GM23248 (cell line): ENCODE measurements around the gene APOA4. TPM values are rescaled to one million over a fixed set of nuclear protein-coding genes. Genes with fewer than 3 reads are reported as not detected.

Experiments
- DNase-seq: peaks from one replicate; pipeline ENCODE4 v3.0.0-alpha.2; 2015
- H2AFZ ChIP-seq: fragments of 200-600 bp; sonication (generic); 2 replicates; pipeline ENCODE4 v1.6.1; 2016; ENCODE audit warnings: antibody characterized with exemption
- H3F3A ChIP-seq: fragments of 200-600 bp; sonication (generic); 2 replicates; pipeline ENCODE4 v1.6.1; 2016; ENCODE audit warnings: mild to moderate bottlenecking, antibody characterized with exemption, mixed run types; ENCODE audit not compliant: insufficient read depth
- H3K27ac ChIP-seq: fragments of 200-600 bp; sonication (generic); 2 replicates; pipeline ENCODE4 v1.5.1; 2016; ENCODE audit warnings: mild to moderate bottlenecking
- H3K27me3 ChIP-seq: fragments of 200-600 bp; sonication (generic); replicated peaks from 2 replicates; pipeline ENCODE4 v1.6.1; 2016; ENCODE audit warnings: mild to moderate bottlenecking; ENCODE audit not compliant: insufficient read depth
- H3K36me3 ChIP-seq: fragments of 200-600 bp; sonication (generic); 2 replicates; pipeline ENCODE4 v1.6.1; 2016; ENCODE audit warnings: low read depth, mild to moderate bottlenecking
- H3K4me1 ChIP-seq: fragments of 200-600 bp; sonication (generic); 2 replicates; pipeline ENCODE4 v1.6.1; 2016; ENCODE audit warnings: mild to moderate bottlenecking; ENCODE audit not compliant: insufficient read depth
- H3K4me2 ChIP-seq: fragments of 200-600 bp; sonication (generic); one replicate; pipeline ENCODE4 v1.6.1; 2016; ENCODE audit warnings: mild to moderate bottlenecking; ENCODE audit not compliant: unreplicated experiment
- H3K4me3 ChIP-seq: fragments of 200-600 bp; sonication (generic); 2 replicates; pipeline ENCODE4 v1.5.1; 2016; ENCODE audit warnings: mild to moderate bottlenecking
- H3K79me2 ChIP-seq: fragments of 200-600 bp; sonication (generic); 2 replicates; pipeline ENCODE4 v1.6.1; 2016; ENCODE audit warnings: mild to moderate bottlenecking; ENCODE audit not compliant: insufficient read depth
- H3K9ac ChIP-seq: fragments of 200-600 bp; sonication (generic); 2 replicates; pipeline ENCODE4 v1.6.1; 2016; ENCODE audit warnings: mild to moderate bottlenecking
- H3K9me2 ChIP-seq: fragments of 200-600 bp; sonication (generic); 2 replicates; pipeline ENCODE4 v1.6.1; 2016; ENCODE audit warnings: mixed run types, mild to moderate bottlenecking, moderate library complexity; ENCODE audit not compliant: insufficient read depth
- H3K9me3 ChIP-seq: fragments of 200-600 bp; sonication (generic); one replicate; pipeline ENCODE4 v1.6.1; 2017; ENCODE audit warnings: low read depth
- H4K20me1 ChIP-seq: fragments of 200-600 bp; sonication (generic); 2 replicates; pipeline ENCODE4 v1.6.0; 2016; ENCODE audit not compliant: insufficient read depth
- EZH2 ChIP-seq: fragments of 200-600 bp; sonication (generic); IDR thresholded peaks from 2 replicates; pipeline ENCODE4 v1.6.1; 2018; ENCODE audit warnings: antibody characterized with exemption, mild to moderate bottlenecking; ENCODE audit not compliant: insufficient read depth, poor library complexity, severe bottlenecking
- EZH2phosphoT487 ChIP-seq: fragments of 200-600 bp; sonication (generic); IDR thresholded peaks from 2 replicates; pipeline ENCODE4 v1.6.1; 2018; ENCODE audit warnings: antibody characterized with exemption, moderate library complexity, mild to moderate bottlenecking, low read depth; ENCODE audit not compliant: insufficient read depth
- WGBS, 2 experiments: methylation state at CpG; one replicate each; pipeline ENCODE4 v1.1.6; 2015 to 2017; ENCODE audit warnings: low lambda C conversion rate in 2 of 2, low coverage in 1 of 2; ENCODE audit errors: missing lambda C conversion rate in 2 of 2; 5-methylcytosine and 5-hydroxymethylcytosine counted together
- in situ Hi-C: fragments of 300-500 bp; cut with MboI; formaldehyde crosslinking; loops from 2 replicates; pipeline ENCODE4 v1.15.0; 2020
- polyA plus RNA-seq: library from polyadenylated mRNA; unstranded; fragments of >200 nt; fragmentation: Nextera tagmentation; extraction: Ambion mirVana; gene quantifications from 2 replicates; pipeline ENCODE4 v1.2.1, GENCODE V29; 2016
- total RNA-seq: library from RNA; depleted of rRNA; stranded (reverse); fragments of >200 nt; shearing (Covaris generic); gene quantifications from 2 replicates; pipeline ENCODE4 v1.2.3, GENCODE V29; 2014

The APOA4 gene
- total and polyA plus RNA-seq, 2 experiments from 2014 or later: not detected

DNA sequence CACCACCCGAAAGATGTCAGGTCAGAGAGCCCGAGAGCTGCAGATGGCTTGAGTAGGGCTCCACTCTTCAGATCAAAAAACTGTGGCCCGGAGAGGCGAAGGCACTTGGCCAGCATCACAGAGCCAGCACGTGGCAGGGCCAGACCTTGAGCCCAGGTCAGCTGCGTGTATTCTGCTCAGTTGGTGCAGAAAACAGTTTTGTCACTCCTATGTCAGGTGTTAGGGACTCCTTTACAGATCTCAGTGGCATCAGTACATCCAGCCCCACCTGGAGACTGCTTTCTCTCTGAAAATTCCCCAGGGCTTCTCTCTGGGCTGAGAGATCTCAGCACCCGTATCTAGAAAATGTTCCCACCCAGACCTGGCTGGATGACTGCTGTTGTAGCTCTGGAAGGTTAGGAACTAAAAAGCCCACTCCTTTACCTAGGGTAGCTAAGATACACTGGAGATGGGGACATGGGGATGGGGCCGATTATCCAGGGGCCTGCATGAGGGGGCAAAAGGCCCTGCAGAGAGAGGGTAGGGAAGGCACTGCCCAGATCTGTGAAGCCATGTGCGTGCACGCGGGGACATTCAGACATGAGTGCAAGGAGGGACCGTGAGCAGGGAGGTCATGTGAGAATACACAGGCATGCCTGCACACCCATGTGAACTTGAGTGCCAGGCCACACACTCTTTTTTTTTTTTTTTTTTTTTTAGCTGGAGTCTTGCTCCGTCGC, 10.9 kb upstream of the APOA4 start:
- DNase-seq: no peak
- H3K4me3 ChIP-seq: no peak overlapping the region
- peaks cover 5% of the 10 kb centered on the region; the same call in 1 of the 2 replicates for H3K4me1 ChIP-seq
- H3K27me3 ChIP-seq: no peaks in the 10 kb centered on the region
- H3K9me2 ChIP-seq: no peaks in the 10 kb centered on the region
- H3K79me2 ChIP-seq: no peaks in the 10 kb centered on the region
- 85 to 90% methylated on average over 12 to 14 of the region's 14 CpGs for WGBS, 2 experiments
- H3K4me2 ChIP-seq: no peak overlapping the region
- in situ Hi-C loops: no loop called here
- no peaks in the 10 kb centered on the region for H3F3A ChIP-seq
- H3K9me3 ChIP-seq: no peaks in the 10 kb centered on the region
- H2AFZ ChIP-seq: no peak overlapping the region
- no peaks in the 10 kb centered on the region for H3K36me3 ChIP-seq
- no peak for TF ChIP-seq EZH2
- no peak overlapping the region for H3K9ac ChIP-seq
- no peak overlapping the region for H3K27ac ChIP-seq
- no peaks in the 10 kb centered on the region for H4K20me1 ChIP-seq

GRCh38 chr11:116833491-116833815, 10.3 kb upstream of the APOA4 start:
- no peak for DNase-seq
- no peaks in the 10 kb centered on the region for H3K36me3 ChIP-seq
- WGBS, 2 experiments: 88 to 95% methylated on average over 10 of the region's 10 CpGs
- H3K27me3 ChIP-seq: no peaks in the 10 kb centered on the region
- H2AFZ ChIP-seq: no peak overlapping the region
- H3K27ac ChIP-seq: no peak overlapping the region
- H4K20me1 ChIP-seq: no peaks in the 10 kb centered on the region
- TF ChIP-seq EZH2 (no peak), EZH2phosphoT487 (no peak)
- no peaks in the 10 kb centered on the region for H3F3A ChIP-seq
- H3K9me2 ChIP-seq: no peaks in the 10 kb centered on the region
- peaks cover 5% of the 10 kb centered on the region; the same call in 1 of the 2 replicates for H3K4me1 ChIP-seq
- no peak overlapping the region for H3K4me2 ChIP-seq
- H3K9ac ChIP-seq: no peak overlapping the region
- no peak overlapping the region for H3K4me3 ChIP-seq
- in situ Hi-C loops: no loop called here
- no peaks in the 10 kb centered on the region for H3K9me3 ChIP-seq
- H3K79me2 ChIP-seq: no peaks in the 10 kb centered on the region

GRCh38 chr11:116832350-116833290, 9.5 kb upstream of the APOA4 start:
- Histone ChIP-seq H3F3A (no peaks in the 10 kb centered on the region), H3K27me3 (no peaks in the 10 kb centered on the region), H2AFZ (no peak overlapping the region), H3K27ac (no peak overlapping the region), H4K20me1 (no peaks in the 10 kb centered on the region), H3K9me3 (no peaks in the 10 kb centered on the region), H3K9me2 (no peaks in the 10 kb centered on the region), H3K36me3 (no peaks in the 10 kb centered on the region), H3K4me2 (no peak overlapping the region), H3K9ac (no peak overlapping the region), H3K4me3 (no peak overlapping the region), H3K79me2 (no peaks in the 10 kb centered on the region), H3K4me1 (peaks cover 5% of the 10 kb centered on the region; the same call in 1 of the 2 replicates)
- TF ChIP-seq EZH2 (no peak), EZH2phosphoT487 (no peak)
- no peak for DNase-seq
- 75% methylated on average over 12 to 13 of the region's 13 CpGs for WGBS, 2 experiments
- in situ Hi-C loops: no loop called here

- 85 to 89% methylated on average over 7 of the region's 7 CpGs for WGBS, 2 experiments
- no peak for TF ChIP-seq EZH2
- TF ChIP-seq EZH2phosphoT487: no peak
- in situ Hi-C loops: no loop called here
These were observed 8.8 kb upstream of the APOA4 start for GRCh38 chr11:116831790-116832349.

More at GRCh38 chr11:116831790-116832349, 8.8 kb upstream of the APOA4 start:
- no peak overlapping the region for H3K27ac ChIP-seq
- no peak for DNase-seq
- H3K9me2 ChIP-seq: no peaks in the 10 kb centered on the region
- no peak overlapping the region for H2AFZ ChIP-seq
- H3K9ac ChIP-seq: no peak overlapping the region
- H3K9me3 ChIP-seq: no peaks in the 10 kb centered on the region
- peaks cover 5% of the 10 kb centered on the region; the same call in 1 of the 2 replicates for H3K4me1 ChIP-seq
- no peaks in the 10 kb centered on the region for H4K20me1 ChIP-seq
- no peak overlapping the region for H3K4me3 ChIP-seq
- H3K27me3 ChIP-seq: no peaks in the 10 kb centered on the region
- no peaks in the 10 kb centered on the region for H3K79me2 ChIP-seq
- no peaks in the 10 kb centered on the region for H3F3A ChIP-seq
- no peak overlapping the region for H3K4me2 ChIP-seq
- no peaks in the 10 kb centered on the region for H3K36me3 ChIP-seq
